GM18517 (cell line): ENCODE data around the gene RAB20.
"Not testable (repeated sequence)": the region's sequence is repeated elsewhere in the genome, so short reads cannot be mapped to it uniquely, and the experiment has no call there.

Source experiments
- ATAC-seq: cut with Tn5 transposase; IDR thresholded peaks from one replicate; pipeline ENCODE4 v1.9.1; 2021; ENCODE audit warnings: mild to moderate bottlenecking, moderate library complexity; ENCODE audit not compliant: unreplicated experiment

RAB20 gene

GRCh38 chr13:110555601-110556223 is 5.8 kb downstream of the RAB20 start:
- ATAC-seq, result no peak

- ATAC-seq, result no peak
These were observed 6.6 kb downstream of the RAB20 start for GRCh38 chr13:110554946-110555345.

GRCh38 chr13:110554227-110554836 is 7.2 kb downstream of the RAB20 start:
- no peak for ATAC-seq

- ATAC-seq, result no peak
These were observed 8.1 kb downstream of the RAB20 start for GRCh38 chr13:110553417-110553816.

GRCh38 chr13:110552767-110553166 is 8.8 kb downstream of the RAB20 start:
- ATAC-seq, result no peak

GRCh38 chr13:110551284-110551683 is 10.2 kb downstream of the RAB20 start:
- no peak for ATAC-seq

- ATAC-seq, result no peak
These were observed 11.7 kb downstream of the RAB20 start for GRCh38 chr13:110549795-110550160.

- ATAC-seq, result no peak
These were observed 12.4 kb downstream of the RAB20 start for GRCh38 chr13:110548891-110549794.

GRCh38 chr13:110546926-110547325 is 14.6 kb downstream of the RAB20 start:
- ATAC-seq, result no peak

- ATAC-seq, result no peak
These were observed 15.1 kb downstream of the RAB20 start for GRCh38 chr13:110546378-110546777.

GRCh38 chr13:110542169-110542796 is 19.2 kb downstream of the RAB20 start:
- no peak for ATAC-seq

GRCh38 chr13:110541526-110541920 is 20.0 kb downstream of the RAB20 start:
- no peak for ATAC-seq

- ATAC-seq, result no peak
These were observed 20.5 kb downstream of the RAB20 start for GRCh38 chr13:110540871-110541525.

- no peak for ATAC-seq
These were observed 21.6 kb downstream of the RAB20 start for GRCh38 chr13:110539894-110540293.

- ATAC-seq, result no peak
These were observed 22.9 kb downstream of the RAB20 start for GRCh38 chr13:110538632-110539031.

- no peak for ATAC-seq
These were observed 25.4 kb downstream of the RAB20 start for GRCh38 chr13:110536006-110536693.

- ATAC-seq, result no peak
These were observed 26.0 kb downstream of the RAB20 start for GRCh38 chr13:110535526-110535925.

- no peak for ATAC-seq
These were observed 27.5 kb downstream of the RAB20 start for GRCh38 chr13:110533771-110534670.

- ATAC-seq, result not testable (repeated sequence)
These were observed 29.3 kb downstream of the RAB20 start for GRCh38 chr13:110532258-110532657.
